A673 (cell line): Measurements from ENCODE around the gene CAMKK2. TPM values are rescaled to one million over a fixed set of nuclear protein-coding genes. Genes with fewer than 3 reads are reported as not detected.
"Not testable (repeated sequence)": the region's sequence is repeated elsewhere in the genome, so short reads cannot be mapped to it uniquely, and the experiment has no call there.

ENCODE experiments used
- BruUV-seq: library from RNA; stranded (reverse); fragments of 400-500 nt; replicated peaks from 2 replicates; lab custom pipeline; 2021; lab: Mats Ljungman, UMichigan
- CTCF ChIA-PET: fragments of 300-600 bp; sonication (Branson Sonifier 250); formaldehyde crosslinking; loops from one replicate; lab custom pipeline; 2022; ENCODE audit warnings: antibody characterized with exemption; lab: Charles Lee
- POLR2A ChIA-PET: fragments of 300-600 bp; sonication (Branson Sonifier 250); formaldehyde crosslinking; loops from one replicate; lab custom pipeline; 2022; ENCODE audit warnings: antibody characterized with exemption; ENCODE audit not compliant: low non-redundant PET; lab: Charles Lee
- DNase-seq: peaks from one replicate; pipeline ENCODE4 v3.0.0-alpha.2; 2015; ENCODE audit warnings: low spot score
- H3K27ac ChIP-seq: fragments of 200-600 bp; sonication (generic); 2 replicates; pipeline ENCODE4 v1.5.1; 2016; ENCODE audit warnings: mixed run types, low read depth, mild to moderate bottlenecking, mixed read lengths, antibody characterized with exemption, low read length; ENCODE audit not compliant: poor library complexity, severe bottlenecking
- H3K27me3 ChIP-seq: fragments of 200-600 bp; sonication (generic); replicated peaks from 2 replicates; pipeline ENCODE4 v1.6.1; 2017; ENCODE audit warnings: mixed run types, low read depth, mild to moderate bottlenecking, mixed read lengths, antibody characterized with exemption, low read length; ENCODE audit not compliant: insufficient read depth, poor library complexity
- H3K36me3 ChIP-seq: fragments of 200-600 bp; sonication (generic); 2 replicates; pipeline ENCODE4 v1.6.1; 2016; ENCODE audit warnings: mixed run types, mild to moderate bottlenecking, mixed read lengths, antibody characterized with exemption, low read length; ENCODE audit not compliant: insufficient read depth, poor library complexity, severe bottlenecking
- H3K4me1 ChIP-seq: fragments of 200-600 bp; sonication (generic); 2 replicates; pipeline ENCODE4 v1.6.1; 2017; ENCODE audit warnings: mixed run types, mild to moderate bottlenecking, mixed read lengths, antibody characterized with exemption, low read length; ENCODE audit not compliant: insufficient read depth, poor library complexity, severe bottlenecking
- H3K4me3 ChIP-seq: fragments of 200-600 bp; sonication (generic); 2 replicates; pipeline ENCODE4 v1.5.1; 2016; ENCODE audit warnings: low read depth, mixed run types, mild to moderate bottlenecking, mixed read lengths, low read length; ENCODE audit not compliant: poor library complexity, severe bottlenecking
- H3K9me3 ChIP-seq: fragments of 200-600 bp; sonication (generic); 2 replicates; pipeline ENCODE4 v1.6.1; 2016; ENCODE audit warnings: mixed run types, low read depth, mild to moderate bottlenecking, mixed read lengths, antibody characterized with exemption, low read length; ENCODE audit not compliant: poor library complexity, severe bottlenecking
- CTCF ChIP-seq: fragments of 300-800, 200-600 bp; sonication (generic); conservative IDR thresholded peaks from 2 replicates; pipeline ENCODE4 v1.5.1; 2017; ENCODE audit warnings: low read depth, mild to moderate bottlenecking, antibody characterized with exemption, low read length, moderate library complexity, mixed read lengths
- EZH2 ChIP-seq: fragments of 200-600 bp; sonication (generic); IDR thresholded peaks from 2 replicates; pipeline ENCODE4 v1.6.1; 2017; ENCODE audit warnings: borderline replicate concordance, low read depth, mild to moderate bottlenecking, mixed read lengths, antibody characterized with exemption, low read length; ENCODE audit not compliant: poor library complexity, severe bottlenecking
- intact Hi-C: fragments of 100-400 bp; cut with micrococcal nuclease; formaldehyde crosslinking; loops from one replicate; pipeline ENCODE4 v1.10.0; 2022; ENCODE audit not compliant: unreplicated experiment
- total RNA-seq: library from RNA; stranded (reverse); gene quantifications from 2 replicates; pipeline ENCODE4 v1.2.3, GENCODE V29; 2021

Gene CAMKK2
- total RNA-seq, 1 experiment from 2014 or later, result 33.0 TPM

- Histone ChIP-seq H3K27me3 (no peaks in the 10 kb centered on the region), H3K9me3 (no peaks in the 10 kb centered on the region), H3K4me3 (no peak overlapping the region), H3K4me1 (no peaks in the 10 kb centered on the region), H3K27ac (no peak overlapping the region), H3K36me3 (no peaks in the 10 kb centered on the region)
- no peak for TF ChIP-seq CTCF
- no peak for TF ChIP-seq EZH2
- ChIA-PET POLR2A (no interaction called here), CTCF (no interaction called here)
- BruUV-seq, result no TSS peak
- DNase-seq, result no peak
- intact Hi-C loops, result no loop called here
Measured at GRCh38 chr12:121205491-121205890, 91.0 kb downstream of the CAMKK2 start.

GRCh38 chr12:121203482-121203881, 93.0 kb downstream of the CAMKK2 start:
- Histone ChIP-seq H3K9me3 (no peaks in the 10 kb centered on the region), H3K36me3 (no peaks in the 10 kb centered on the region), H3K27ac (no peak overlapping the region), H3K27me3 (no peaks in the 10 kb centered on the region), H3K4me3 (no peak overlapping the region), H3K4me1 (no peaks in the 10 kb centered on the region)
- intact Hi-C loops, result no loop called here
- ChIA-PET POLR2A (no interaction called here), CTCF (no interaction called here)
- no peak for TF ChIP-seq EZH2
- TF ChIP-seq CTCF, result no peak
- no TSS peak for BruUV-seq
- DNase-seq, result no peak

- no peak for TF ChIP-seq EZH2
- TF ChIP-seq CTCF, result no peak
- no TSS peak for BruUV-seq
- ChIA-PET CTCF (no interaction called here), POLR2A (no interaction called here)
- DNase-seq, result no peak
- no peaks in the 10 kb centered on the region for H3K36me3 ChIP-seq
- no peaks in the 10 kb centered on the region for H3K9me3 ChIP-seq
- H3K4me3 ChIP-seq, result no peak overlapping the region
- H3K4me1 ChIP-seq, result no peaks in the 10 kb centered on the region
- no peak overlapping the region for H3K27ac ChIP-seq
- H3K27me3 ChIP-seq, result no peaks in the 10 kb centered on the region
- intact Hi-C loops, result no loop called here
Measured at GRCh38 chr12:121202407-121203355, 93.8 kb downstream of the CAMKK2 start.

- H3K9me3 ChIP-seq, H3K27me3 ChIP-seq, CTCF ChIA-PET, DNase-seq, H3K4me1 ChIP-seq, H3K36me3 ChIP-seq, POLR2A ChIA-PET, H3K27ac ChIP-seq, BruUV-seq, intact Hi-C loops, H3K4me3 ChIP-seq: not testable (repeated sequence)
Measured at GRCh38 chr12:121201140-121201539, 95.4 kb downstream of the CAMKK2 start.
